Medulla oblongata (tissue), 1 donor: Measurements from ENCODE around the gene SPECC1L.

Experiments
- DNase-seq: peaks from one replicate; pipeline ENCODE4 v3.0.0-alpha.2; 2015; ENCODE audit errors: extremely low spot score

The SPECC1L gene

GRCh38 chr22:24442352-24442744 is 171.7 kb downstream of the SPECC1L start:
- DNase-seq = no peak

GRCh38 chr22:24443668-24444067 is 173.0 kb downstream of the SPECC1L start:
- DNase-seq = no peak

- no peak for DNase-seq
Measured at GRCh38 chr22:24444251-24444650, 173.6 kb downstream of the SPECC1L start.

- DNase-seq = no peak
Measured at GRCh38 chr22:24444729-24445466, 174.3 kb downstream of the SPECC1L start.

GRCh38 chr22:24445481-24446259 is 175.0 kb downstream of the SPECC1L start:
- DNase-seq = no peak

- no peak for DNase-seq
Measured at GRCh38 chr22:24446260-24446611, 175.6 kb downstream of the SPECC1L start.

- DNase-seq = no peak
Measured at GRCh38 chr22:24450610-24451009, 180.0 kb downstream of the SPECC1L start.

GRCh38 chr22:24451162-24451561 is 180.5 kb downstream of the SPECC1L start:
- DNase-seq = no peak

- no peak for DNase-seq
Measured at GRCh38 chr22:24453853-24454252, 183.2 kb downstream of the SPECC1L start.

- DNase-seq = no peak
Measured at GRCh38 chr22:24455039-24455438, 184.4 kb downstream of the SPECC1L start.

GRCh38 chr22:24455751-24456426 is 185.3 kb downstream of the SPECC1L start:
- DNase-seq = no peak

- no peak for DNase-seq
Measured at GRCh38 chr22:24457894-24458420, 187.3 kb downstream of the SPECC1L start.

GRCh38 chr22:24459911-24460310 is 189.3 kb downstream of the SPECC1L start:
- DNase-seq = no peak

- DNase-seq = no peak
Measured at GRCh38 chr22:24460418-24461089, 189.9 kb downstream of the SPECC1L start.

- no peak for DNase-seq
Measured at GRCh38 chr22:24463071-24463760, 192.6 kb downstream of the SPECC1L start.

- DNase-seq = no peak
Measured at GRCh38 chr22:24465566-24465965, 194.9 kb downstream of the SPECC1L start.

GRCh38 chr22:24465975-24466374 is 195.3 kb downstream of the SPECC1L start:
- DNase-seq = no peak

GRCh38 chr22:24466716-24467328 is 196.2 kb downstream of the SPECC1L start:
- DNase-seq = peak; percentile 64

- DNase-seq = no peak
Measured at GRCh38 chr22:24467340-24467739, 196.7 kb downstream of the SPECC1L start.
